Activated naive CD8-positive, alpha-beta T cell treated with anti-CD3 and anti-CD28 coated beads for 36 hours (primary cell): ENCODE results near the gene ZNF732. TPM values are rescaled to one million over a fixed set of nuclear protein-coding genes. Genes with fewer than 3 reads are reported as not detected.
A peak's percentile ranks its signal among the peaks of the same experiment; 100 is the strongest.
"Not testable (repeated sequence)": the region's sequence is repeated elsewhere in the genome, so short reads cannot be mapped to it uniquely, and the experiment has no call there.

Experiments used
- DNase-seq: peaks from one replicate; pipeline ENCODE4 v3.0.0; 2021
- H3K27ac Mint-ChIP-seq: one replicate; pipeline ENCODE4 v1.8.0; 2022; ENCODE audit warnings: mild to moderate bottlenecking, moderate library complexity, mixed read lengths
- H3K27me3 Mint-ChIP-seq: one replicate; pipeline ENCODE4 v1.8.0; 2022; ENCODE audit warnings: mild to moderate bottlenecking, mixed read lengths
- H3K36me3 Mint-ChIP-seq: one replicate; pipeline ENCODE4 v1.8.0; 2021; ENCODE audit warnings: mild to moderate bottlenecking, mixed read lengths
- H3K4me1 Mint-ChIP-seq: one replicate; pipeline ENCODE4 v1.8.0; 2021; ENCODE audit warnings: mixed read lengths
- H3K4me3 Mint-ChIP-seq: one replicate; pipeline ENCODE4 v1.8.0; 2022; ENCODE audit warnings: mild to moderate bottlenecking, moderate library complexity, mixed read lengths
- H3K9me3 Mint-ChIP-seq: one replicate; pipeline ENCODE4 v1.8.0; 2022; ENCODE audit warnings: mixed read lengths
- total RNA-seq, 2 experiments: library from RNA; stranded (reverse); gene quantifications; one replicate each; pipeline ENCODE4 v1.2.3, GENCODE V29; 2021

ZNF732 gene
- total RNA-seq, result under 1 TPM in 1 of 2 experiments, not detected in 1; 0.10 TPM

- Mint-ChIP-seq H3K27me3 (peaks cover 45% of the 10 kb centered on the region), H3K27ac (no peak within 1 kb of the TSS), H3K4me1 (peaks cover 15% of the 10 kb centered on the region), H3K36me3 (peaks cover 33% of the 10 kb centered on the region), H3K4me3 (peak within 1 kb of the TSS; percentile 34), H3K9me3 (peaks cover 54% of the 10 kb centered on the region)
- DNase-seq, result no peak
Measured at GRCh38 chr4:304969-305680, at the start of gene ZNF732. Gene ZNF732, minus strand, starts transcription at chr4:305474. Its CDS starts 164 bp downstream, at chr4:305310.

GRCh38 chr4:340011-340410 is 34.7 kb upstream of the ZNF732 start:
- H3K4me1 Mint-ChIP-seq, result peaks cover 19% of the 10 kb centered on the region
- peak overlapping the region; percentile 32 for H3K4me3 Mint-ChIP-seq
- H3K27ac Mint-ChIP-seq, result no peak overlapping the region

DNA sequence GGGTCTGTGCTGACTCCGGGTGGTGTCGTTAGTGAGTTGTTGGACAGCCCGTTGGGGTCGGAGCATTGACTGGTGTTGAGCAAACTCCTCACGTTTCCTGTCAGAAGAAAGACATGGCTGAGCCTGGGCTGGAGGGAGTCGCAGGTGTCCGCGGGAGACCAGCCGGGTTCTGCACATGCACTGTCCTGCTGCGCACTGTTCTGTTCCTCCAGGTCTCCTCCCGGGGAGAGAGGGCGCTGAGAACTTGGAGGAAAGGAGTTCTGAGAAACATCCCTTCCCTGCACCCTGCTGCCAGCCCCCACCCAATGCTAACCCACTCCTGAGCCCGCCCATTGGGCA is 33.5 kb upstream of the ZNF732 start:
- H3K27me3 Mint-ChIP-seq, result no peaks in the 10 kb centered on the region
- DNase-seq, result peak; percentile 14
- H3K36me3 Mint-ChIP-seq, result peaks cover 66% of the 10 kb centered on the region
- H3K9me3 Mint-ChIP-seq, result peaks cover 36% of the 10 kb centered on the region
- H3K27ac Mint-ChIP-seq, result peak overlapping the region; percentile 100
- H3K4me1 Mint-ChIP-seq, result peaks cover 19% of the 10 kb centered on the region
- peak overlapping the region; percentile 99 for H3K4me3 Mint-ChIP-seq

More at GRCh38 chr4:340011-340410, 34.7 kb upstream of the ZNF732 start:
- Mint-ChIP-seq H3K36me3 (peaks cover 76% of the 10 kb centered on the region), H3K27me3 (no peaks in the 10 kb centered on the region), H3K9me3 (peaks cover 41% of the 10 kb centered on the region)
- DNase-seq, result no peak

DNA sequence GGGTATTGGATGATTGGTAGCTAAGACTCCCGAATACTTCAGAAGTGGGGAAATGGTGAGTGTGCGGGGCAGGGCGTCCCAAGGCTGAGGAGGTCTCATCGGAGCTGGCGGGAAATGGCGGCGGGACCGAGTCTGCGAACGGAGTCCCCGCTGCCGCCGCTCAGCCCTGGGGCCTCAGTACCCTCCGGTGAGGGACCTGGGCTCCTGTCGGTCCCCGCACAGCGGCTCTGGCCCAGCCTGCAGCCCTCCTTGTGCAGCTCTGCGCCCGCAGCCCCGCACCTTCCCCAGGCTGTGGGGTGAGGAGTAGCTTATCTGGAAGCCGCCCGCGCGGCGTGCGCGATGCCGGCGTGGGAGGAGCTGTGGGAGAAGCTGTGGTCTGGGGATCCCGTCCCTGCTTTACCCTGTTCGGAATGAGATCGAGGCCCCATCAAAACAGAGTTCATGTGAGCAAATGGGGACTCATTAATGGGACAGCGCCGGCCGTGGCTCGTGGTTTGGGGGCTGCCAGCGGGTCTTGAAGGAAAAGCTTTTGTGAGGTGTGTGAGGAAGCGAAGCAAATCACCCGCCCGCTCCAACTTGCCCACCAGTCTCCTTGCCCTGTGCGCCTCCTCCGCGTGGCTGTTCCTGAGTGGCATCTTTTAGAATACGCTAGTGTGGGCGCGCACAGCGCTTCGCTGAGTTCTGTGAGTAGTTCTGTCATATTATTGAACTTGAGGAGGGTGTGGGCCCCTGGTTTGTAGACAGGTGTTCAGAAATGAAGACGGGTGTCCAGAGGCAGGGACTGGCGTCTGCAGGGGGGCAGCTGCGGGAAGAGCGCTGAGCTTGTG is 32.9 kb upstream of the ZNF732 start:
- Mint-ChIP-seq H3K27me3 (no peaks in the 10 kb centered on the region), H3K4me3 (peak overlapping the region; percentile 99), H3K27ac (peak overlapping the region; percentile 100), H3K4me1 (peaks cover 19% of the 10 kb centered on the region), H3K9me3 (peaks cover 34% of the 10 kb centered on the region), H3K36me3 (peaks cover 60% of the 10 kb centered on the region)
- peak; percentile 66 for DNase-seq

- Mint-ChIP-seq H3K27me3 (no peaks in the 10 kb centered on the region), H3K9me3 (peaks cover 30% of the 10 kb centered on the region), H3K27ac (peak within 1 kb of the TSS; percentile 100), H3K4me1 (peaks cover 19% of the 10 kb centered on the region), H3K36me3 (peaks cover 52% of the 10 kb centered on the region), H3K4me3 (peak within 1 kb of the TSS; percentile 99)
- DNase-seq, result peak; percentile 90
Measured at GRCh38 chr4:337143-337931, 32.1 kb upstream of the ZNF732 start, which contains the start of gene ZNF141. Gene ZNF141, plus strand, starts transcription at chr4:337814. Its CDS starts 170 bp downstream, at chr4:337984.

GRCh38 chr4:336893-337142 is 31.5 kb upstream of the ZNF732 start:
- Mint-ChIP-seq H3K27me3 (no peaks in the 10 kb centered on the region), H3K27ac (peak overlapping the region; percentile 100), H3K4me3 (peak overlapping the region; percentile 99), H3K9me3 (peaks cover 27% of the 10 kb centered on the region), H3K4me1 (peaks cover 19% of the 10 kb centered on the region), H3K36me3 (peaks cover 47% of the 10 kb centered on the region)
- no peak for DNase-seq

GRCh38 chr4:336099-336892 is 31.0 kb upstream of the ZNF732 start:
- peaks cover 19% of the 10 kb centered on the region for H3K4me1 Mint-ChIP-seq
- DNase-seq, result peak; percentile 12
- H3K9me3 Mint-ChIP-seq, result peaks cover 24% of the 10 kb centered on the region
- H3K36me3 Mint-ChIP-seq, result peaks cover 42% of the 10 kb centered on the region
- H3K27me3 Mint-ChIP-seq, result no peaks in the 10 kb centered on the region
- peak overlapping the region; percentile 42 for H3K27ac Mint-ChIP-seq
- peak overlapping the region; percentile 50 for H3K4me3 Mint-ChIP-seq

DNA sequence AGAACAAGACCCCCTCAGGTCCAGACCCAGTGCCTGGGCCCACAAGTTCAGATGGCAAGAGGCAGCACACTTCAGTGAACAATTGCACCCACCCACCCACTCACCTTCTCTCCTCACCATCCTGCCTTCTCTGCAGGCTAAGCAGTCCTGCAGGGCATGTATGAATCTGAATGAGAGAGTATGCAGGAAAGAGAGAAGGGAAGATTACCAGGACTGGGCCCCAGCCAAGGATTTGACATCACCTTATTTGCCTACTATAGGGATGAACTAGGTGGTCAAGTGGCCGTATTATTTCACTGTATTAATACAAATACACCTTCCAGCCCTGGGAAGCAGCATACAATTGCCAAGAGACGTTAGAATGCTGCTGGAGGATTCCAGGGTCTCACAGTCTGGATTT is 30.2 kb upstream of the ZNF732 start:
- Mint-ChIP-seq H3K4me3 (no peak overlapping the region), H3K9me3 (peaks cover 20% of the 10 kb centered on the region), H3K4me1 (peaks cover 18% of the 10 kb centered on the region), H3K27ac (no peak overlapping the region), H3K27me3 (no peaks in the 10 kb centered on the region), H3K36me3 (peaks cover 34% of the 10 kb centered on the region)
- no peak for DNase-seq

DNA sequence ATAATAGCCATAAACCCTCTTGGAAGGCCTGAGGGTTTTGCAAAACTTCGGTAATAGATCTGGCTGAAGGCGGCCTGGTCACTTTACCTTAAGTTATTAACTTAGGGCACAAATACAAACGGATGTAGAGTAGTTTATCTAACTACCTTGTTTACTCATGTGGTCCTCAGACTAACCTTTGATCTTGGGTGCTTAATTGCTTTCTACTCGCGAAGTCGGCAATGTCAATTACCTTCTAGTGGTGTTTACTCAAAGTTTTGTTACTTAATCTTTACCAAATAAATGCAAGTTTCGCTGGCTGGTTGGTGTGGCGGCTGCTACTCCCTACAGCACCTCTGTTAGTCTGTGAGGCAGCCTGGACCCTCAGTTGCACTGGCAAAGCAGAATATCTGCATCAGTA is 23.5 kb upstream of the ZNF732 start:
- no peak for DNase-seq
- peaks cover 11% of the 10 kb centered on the region for H3K36me3 Mint-ChIP-seq
- no peaks in the 10 kb centered on the region for H3K4me1 Mint-ChIP-seq
- H3K9me3 Mint-ChIP-seq, result peaks cover 29% of the 10 kb centered on the region
- H3K4me3 Mint-ChIP-seq, result no peak overlapping the region
- H3K27ac Mint-ChIP-seq, result no peak overlapping the region
- no peaks in the 10 kb centered on the region for H3K27me3 Mint-ChIP-seq

DNA sequence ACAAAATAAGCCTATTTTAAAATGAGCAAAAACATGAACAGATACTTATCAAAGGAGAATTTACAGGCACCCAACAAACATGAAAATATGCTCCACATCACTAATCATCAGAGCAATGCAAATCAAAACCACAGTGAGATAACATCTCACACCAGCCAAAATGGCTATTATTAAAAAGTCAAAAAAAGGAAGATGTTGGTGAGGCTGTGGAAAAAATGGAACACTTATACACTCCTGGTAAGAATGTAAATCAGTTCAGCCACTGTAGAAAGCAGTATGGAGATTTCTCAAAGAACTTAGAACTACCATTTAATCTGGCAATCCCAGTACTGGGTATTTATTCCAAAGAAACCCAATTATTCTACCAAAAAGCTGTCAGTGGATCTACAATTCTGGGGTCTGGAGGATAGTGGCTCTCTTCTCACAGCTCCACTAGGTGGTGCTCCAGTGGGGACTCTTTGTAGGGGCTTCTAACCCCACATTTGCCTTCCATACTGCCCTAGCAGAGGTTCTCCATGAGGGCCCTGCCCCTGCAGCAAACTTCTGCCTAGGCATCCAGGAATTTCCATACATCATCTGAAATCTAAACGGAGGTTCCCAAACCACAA is 9.1 kb upstream of the ZNF732 start:
- no peaks in the 10 kb centered on the region for H3K4me1 Mint-ChIP-seq
- H3K9me3 Mint-ChIP-seq, result peaks cover 41% of the 10 kb centered on the region
- no peak for DNase-seq
- no peak overlapping the region for H3K4me3 Mint-ChIP-seq
- H3K36me3 Mint-ChIP-seq, result peaks cover 12% of the 10 kb centered on the region
- peaks cover 15% of the 10 kb centered on the region for H3K27me3 Mint-ChIP-seq
- H3K27ac Mint-ChIP-seq, result no peak overlapping the region

DNA sequence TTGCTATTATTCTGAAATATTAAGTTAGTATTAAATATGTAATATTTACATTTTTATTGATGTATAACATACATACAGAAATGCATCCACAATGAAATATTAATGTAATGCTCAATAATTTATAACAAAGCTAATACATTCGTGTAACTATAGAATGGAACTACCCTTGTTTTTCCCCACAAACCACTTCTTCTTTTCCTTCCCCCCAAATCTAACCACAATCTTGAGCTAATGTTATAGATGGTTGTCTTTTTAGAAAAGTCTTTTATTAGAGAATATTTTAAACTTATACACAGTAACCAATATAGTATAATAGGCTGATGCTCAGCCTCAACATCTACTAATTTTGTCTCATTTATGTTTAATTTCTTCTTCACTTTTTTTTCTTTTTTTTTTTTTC is 4.5 kb upstream of the ZNF732 start:
- Mint-ChIP-seq H3K27ac (no peak overlapping the region), H3K36me3 (peaks cover 24% of the 10 kb centered on the region), H3K4me3 (no peak overlapping the region), H3K27me3 (peaks cover 25% of the 10 kb centered on the region), H3K9me3 (peaks cover 44% of the 10 kb centered on the region), H3K4me1 (peaks cover 15% of the 10 kb centered on the region)
- no peak for DNase-seq

- peaks cover 35% of the 10 kb centered on the region for H3K36me3 Mint-ChIP-seq
- peaks cover 49% of the 10 kb centered on the region for H3K27me3 Mint-ChIP-seq
- H3K9me3 Mint-ChIP-seq, result peaks cover 60% of the 10 kb centered on the region
- peak; percentile 26 for DNase-seq
- no peak overlapping the region for H3K4me3 Mint-ChIP-seq
- no peak overlapping the region for H3K27ac Mint-ChIP-seq
- peaks cover 15% of the 10 kb centered on the region for H3K4me1 Mint-ChIP-seq
Measured at GRCh38 chr4:306551-306961, 1.3 kb upstream of the ZNF732 start.

DNA sequence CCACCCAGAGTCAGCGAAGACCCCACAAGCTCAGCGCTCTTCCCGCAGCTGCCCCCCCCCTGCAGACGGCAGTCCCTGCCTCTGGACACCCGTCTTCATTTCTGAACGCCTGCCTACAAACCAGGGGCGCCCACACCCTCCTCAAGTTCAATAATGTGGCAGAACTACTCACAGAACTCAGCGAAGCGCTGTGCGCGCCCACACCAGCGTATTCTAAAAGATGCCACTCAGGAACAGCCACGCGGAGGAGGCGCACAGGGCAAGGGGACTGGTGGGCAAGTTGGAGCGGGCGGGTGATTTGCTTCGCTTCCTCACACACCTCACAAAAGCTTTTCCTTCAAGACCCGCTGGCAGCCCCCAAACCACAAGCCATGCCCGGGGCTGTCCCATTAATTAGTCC is 758 bp downstream of the ZNF732 start:
- Mint-ChIP-seq H3K36me3 (peaks cover 33% of the 10 kb centered on the region), H3K27me3 (peaks cover 45% of the 10 kb centered on the region), H3K4me1 (peaks cover 15% of the 10 kb centered on the region), H3K9me3 (peaks cover 52% of the 10 kb centered on the region)
- H3K27ac Mint-ChIP-seq, DNase-seq, H3K4me3 Mint-ChIP-seq: not testable (repeated sequence)

GRCh38 chr4:302381-302780 is 2.9 kb downstream of the ZNF732 start:
- peaks cover 44% of the 10 kb centered on the region for H3K9me3 Mint-ChIP-seq

More at GRCh38 chr4:302381-302780, 2.9 kb downstream of the ZNF732 start:
- DNase-seq, result no peak
- no peak overlapping the region for H3K4me3 Mint-ChIP-seq
- H3K27ac Mint-ChIP-seq, result no peak overlapping the region
- peaks cover 31% of the 10 kb centered on the region for H3K36me3 Mint-ChIP-seq
- H3K27me3 Mint-ChIP-seq, result peaks cover 42% of the 10 kb centered on the region
- H3K4me1 Mint-ChIP-seq, result peaks cover 13% of the 10 kb centered on the region
